Measurements from ENCODE around the gene TMEM238L. TPM values are rescaled to one million over a fixed set of nuclear protein-coding genes. Genes with fewer than 3 reads are reported as not detected.
A peak's percentile ranks its signal among the peaks of the same experiment; 100 is the strongest.

Gene TMEM238L
- total RNA-seq (2021; fragmentation: NEBNext Ultra II Directional; extraction: Animal tissue kit (Norgen Biotek cat#: 25700)) (not detected in 2 replicates), polyA plus RNA-seq (2011; rRNA removed) (not detected in 2 replicates), polyA minus RNA-seq (2011; rRNA and poly(A)+ RNA removed) (not detected in 2 replicates)
- polyA plus RNA-seq (2011; cell fraction: cytosol; rRNA removed) = not detected
- polyA plus RNA-seq (2011; cell fraction: nucleus; rRNA removed) = not detected
- polyA plus RNA-seq (2012, experiment 1 of 2) = not detected in 4 replicates
- not detected for polyA plus RNA-seq (2012, experiment 2 of 2)
- polyA plus RNA-seq (2013, experiment 1 of 2) = not detected
- polyA plus RNA-seq (2013, experiment 2 of 2) = not detected
- not detected for polyA minus RNA-seq (2011; cell fraction: cytosol; rRNA and poly(A)+ RNA removed)
- polyA minus RNA-seq (2011; cell fraction: nucleus; rRNA and poly(A)+ RNA removed) = not detected
- long read RNA-seq, experiment 1 = 0 reads
- long read RNA-seq, experiment 2 = 0 reads

- Histone ChIP-seq H3K9me3 (ENCODE audit: insufficient read depth in 2 of 2, low read depth in 1 of 2, low read length in 1 of 2) (no peaks in the 10 kb centered on the region), H3K4me3 (ENCODE audit: extremely low read depth in 1 of 4, insufficient read depth in 2 of 4, low read depth in 3 of 4, low read length in 4 of 4) (no peak within 1 kb of the TSS), H4K91ac (replicated peaks; ENCODE audit: insufficient read length, low read length) (no peak within 1 kb of the TSS), H2BK120ac (replicated peaks; ENCODE audit: low read depth, low read length) (no peak within 1 kb of the TSS), H2BK20ac (ENCODE audit: low read length) (no peak within 1 kb of the TSS; the same call in 1 of the 2 replicates), H4K20me1 (replicated peaks in 1 of 2; ENCODE audit: control insufficient read depth in 1 of 2, insufficient read depth in 2 of 2, low read length in 2 of 2) (no peaks in the 10 kb centered on the region), H3K79me2 (ENCODE audit: control insufficient read depth in 1 of 2, insufficient read depth in 2 of 2, low read length in 2 of 2) (no peaks in the 10 kb centered on the region), H3K18ac (ENCODE audit: extremely low read depth, low read length) (no peak within 1 kb of the TSS), H2AK5ac (ENCODE audit: low read depth, low read length) (no peak within 1 kb of the TSS), H3K4ac (replicated peaks; ENCODE audit: insufficient read length, low read depth, low read length) (no peak within 1 kb of the TSS), H3K9ac (replicated peaks in 1 of 4; ENCODE audit: extremely low read depth in 1 of 4, low read depth in 3 of 4, low read length in 3 of 4) (no peak within 1 kb of the TSS), H4K8ac (ENCODE audit: extremely low read depth, insufficient read depth, low read length) (no peak within 1 kb of the TSS), H2AFZ (ENCODE audit: low read length) (no peak within 1 kb of the TSS), H3K27me3 (replicated peaks in 1 of 4; ENCODE audit: control insufficient read depth in 3 of 4, extremely low read depth in 1 of 4, insufficient read depth in 3 of 4, low read length in 3 of 4) (no peaks in the 10 kb centered on the region), H2BK15ac (ENCODE audit: low read length) (no peak within 1 kb of the TSS), H3K4me2 (ENCODE audit: insufficient read depth in 1 of 2, low read depth in 2 of 2, low read length in 2 of 2) (no peak within 1 kb of the TSS), H3K23ac (ENCODE audit: insufficient read length) (no peak within 1 kb of the TSS), H3K27ac (ENCODE audit: low read depth, low read length) (no peak within 1 kb of the TSS), H3K4me1 (replicated peaks in 1 of 4; ENCODE audit: control insufficient read depth in 3 of 4, insufficient read depth in 4 of 4, low read length in 3 of 4) (peaks cover 0 to 4% (median 0%) of the 10 kb centered on the region in 4 experiments; a peak in 1 of 7 replicates), H2BK5ac (ENCODE audit: low read depth, low read length) (no peak within 1 kb of the TSS), H3K56ac (replicated peaks; ENCODE audit: insufficient read length, low read depth, low read length) (no peak within 1 kb of the TSS), H3K79me1 (ENCODE audit: low read depth, low read length) (no peaks in the 10 kb centered on the region), H3K36me3 (ENCODE audit: control insufficient read depth in 2 of 4, insufficient read depth in 4 of 4, low read length in 3 of 4) (no peaks in the 10 kb centered on the region), H2BK12ac (ENCODE audit: low read depth, low read length) (0 out of 2 replicates have a peak within 1 kb of the TSS, but pooled peaks have one; percentile 20), H3K23me2 (ENCODE audit: low read depth, low read length) (no peaks in the 10 kb centered on the region), H3K14ac (ENCODE audit: insufficient read length) (no peak within 1 kb of the TSS), H4K5ac (ENCODE audit: insufficient read length, low read depth, low read length) (no peak within 1 kb of the TSS)
- DNase-seq (ENCODE audit: low read depth in 1 of 2, low spot score in 2 of 2) (no peak), FAIRE-seq (no peak)
- ChIA-PET POLR2A (ENCODE audit: partially characterized antibody) (interaction anchor here (2.9 kb wide), 1 partner anchor 13 kb away, joined by 8 read pairs; no protein-coding TSS in a partner anchor), CTCF (ENCODE audit: partially characterized antibody) (no interaction called here)
- 82% methylated on average over 16 of the region's 16 CpGs; no CpG with 5 or more reads in 1 of the 2 experiments for WGBS, 2 experiments (ENCODE audit: extremely low coverage in 1 of 2, insufficient coverage in 1 of 2, insufficient read length in 1 of 2, insufficient replicate concordance in 2 of 2, low coverage in 1 of 2, low lambda C conversion rate in 2 of 2, missing lambda C conversion rate in 1 of 2)
- TF ChIP-seq SAP30 (IDR thresholded peaks at IDR 0.05; ENCODE audit: insufficient read depth, insufficient replicate concordance, low read length) (no peak), HDAC6 (IDR thresholded peaks at IDR 0.05; ENCODE audit: low read depth, low read length) (no peak), POLR2AphosphoS5 (IDR thresholded peaks at IDR 0.05; ENCODE audit: low read depth, low read length) (no peak), FOSL1 (IDR thresholded peaks at IDR 0.05; ENCODE audit: insufficient read depth, low read depth, low read length) (no peak), SUZ12 (IDR thresholded peaks at IDR 0.05; ENCODE audit: low read length) (no peak), CBX5 (IDR thresholded peaks at IDR 0.05; ENCODE audit: low read depth, low read length) (no peak), SRF (IDR thresholded peaks at IDR 0.05; ENCODE audit: low read depth, low read length) (no peak)
- TF ChIP-seq, protein P1, sequence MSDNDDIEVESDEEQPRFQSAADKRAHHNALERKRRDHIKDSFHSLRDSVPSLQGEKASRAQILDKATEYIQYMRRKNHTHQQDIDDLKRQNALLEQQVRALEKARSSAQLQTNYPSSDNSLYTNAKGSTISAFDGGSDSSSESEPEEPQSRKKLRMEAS (IDR thresholded peaks at IDR 0.05) = no peak
These were observed at the start of gene TMEM238L for GRCh38 chr17:10803830-10804475. Gene TMEM238L (minus strand): TSS chr17:10804099. CDS start chr17:10803963, 136 bp downstream.
